ENCODE measurements around the gene LRRFIP1.

The LRRFIP1 gene

DNA sequence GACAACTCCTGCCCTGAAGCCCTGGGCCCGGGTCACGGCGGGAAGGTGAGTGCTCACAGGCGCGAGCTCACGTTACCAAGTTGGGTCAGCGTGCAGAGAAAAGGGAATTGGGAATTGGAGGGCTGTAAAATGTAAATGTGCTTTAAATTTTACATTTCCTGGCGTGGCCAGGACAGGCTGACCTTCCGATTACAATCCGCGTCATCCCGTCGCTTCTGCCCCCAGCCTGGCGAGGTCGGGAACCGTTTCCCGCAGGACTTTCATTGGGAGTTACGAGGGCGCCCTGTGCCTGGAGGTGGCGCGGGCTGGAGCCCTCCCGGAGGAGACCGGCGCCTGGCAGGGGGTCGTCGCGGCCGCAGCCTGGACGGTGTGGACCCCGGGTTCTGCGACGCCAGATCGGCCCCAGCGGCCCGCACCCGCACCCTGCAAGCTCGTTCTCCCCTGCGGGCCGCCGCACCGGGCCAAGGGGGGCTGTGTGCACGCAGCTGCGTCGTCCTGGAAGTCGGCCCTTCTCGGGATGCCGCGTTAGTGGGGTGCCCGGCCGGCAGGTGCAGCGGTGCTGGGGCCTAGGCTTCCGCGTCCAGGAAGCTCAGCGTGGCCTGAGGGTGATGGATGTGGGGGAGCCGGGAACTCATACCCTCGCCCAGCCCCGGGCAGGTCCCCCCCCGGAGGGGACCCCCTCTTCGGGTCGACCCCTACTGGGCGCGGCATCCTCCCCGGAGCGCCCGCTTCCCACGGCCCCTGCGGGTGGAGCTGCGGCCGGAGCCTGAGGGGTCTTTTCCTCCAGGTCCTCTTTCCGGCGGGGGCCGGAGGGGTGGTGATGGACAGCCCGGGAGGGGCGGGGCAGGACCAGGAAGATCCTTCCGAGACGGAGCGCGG lies 63.9 kb downstream of the LRRFIP1 start:
- no peak for DNase-seq

DNA sequence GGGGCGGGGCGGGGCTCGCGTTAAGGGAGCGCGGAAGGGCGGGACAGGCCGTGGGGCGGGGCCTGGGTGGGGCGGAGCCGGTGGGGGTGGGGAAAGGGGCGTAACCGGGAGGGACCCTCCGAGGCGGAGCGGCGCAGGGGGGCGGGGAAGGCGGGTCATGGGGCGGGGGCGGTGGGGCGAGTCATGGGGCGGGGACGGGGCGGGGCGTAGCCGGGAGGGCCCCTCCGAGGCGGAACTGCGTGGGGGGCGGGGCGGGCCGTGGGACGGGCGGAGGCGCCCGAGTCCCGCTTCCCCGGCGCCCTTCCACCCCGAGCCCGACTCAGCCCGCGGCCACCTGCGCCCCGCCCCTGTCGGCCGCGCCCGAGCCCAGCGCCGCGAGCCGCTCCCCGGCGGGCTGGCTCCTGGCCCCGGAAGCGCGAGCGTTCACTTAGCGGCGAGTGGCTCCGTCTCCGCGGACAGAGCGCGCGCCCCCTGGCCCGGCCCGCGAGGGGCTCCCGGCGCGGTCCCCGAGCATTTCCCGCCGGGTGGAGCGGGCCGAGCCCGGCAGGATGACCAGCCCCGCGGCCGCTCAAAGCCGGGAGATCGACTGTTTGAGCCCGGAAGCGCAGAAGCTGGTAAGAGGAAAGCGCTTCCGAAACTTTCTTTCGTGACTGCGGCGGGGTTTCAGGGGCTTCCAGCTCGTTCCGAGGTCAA lies 64.7 kb downstream of the LRRFIP1 start:
- DNase-seq: peak; percentile 75 to 86

DNA sequence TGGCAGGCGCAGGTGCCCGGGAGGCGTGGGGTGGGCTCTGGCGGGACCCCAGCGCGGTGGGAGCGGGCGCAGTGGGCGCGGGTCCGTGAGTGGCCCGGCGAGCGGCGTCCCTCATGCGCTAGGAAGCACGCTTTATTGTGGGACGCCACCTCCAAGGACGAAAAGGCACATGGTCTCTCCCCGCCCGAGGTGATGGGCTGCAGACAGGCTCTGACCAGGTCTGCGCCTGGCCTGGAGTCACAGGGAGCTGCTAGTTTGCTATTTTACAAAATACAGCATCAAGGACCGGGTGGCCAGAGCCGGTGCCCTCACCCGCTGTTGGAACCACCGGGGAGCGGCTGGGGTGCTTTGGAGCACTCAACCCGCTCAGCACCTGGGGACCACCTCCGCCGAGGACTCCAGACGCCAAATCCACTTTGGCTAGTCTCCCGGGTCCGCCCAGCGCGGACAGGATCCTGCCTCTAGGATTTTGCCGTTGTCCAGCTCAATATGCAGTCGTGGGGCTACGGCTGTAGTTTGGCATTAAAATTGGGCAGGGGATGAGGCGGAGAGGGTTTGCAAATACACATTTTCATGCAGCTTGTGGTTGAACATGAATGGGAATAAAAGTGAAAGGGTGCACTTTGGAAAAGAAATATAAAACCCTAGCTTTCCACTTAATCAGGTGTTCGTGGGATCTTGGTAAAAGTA lies 65.4 kb downstream of the LRRFIP1 start:
- DNase-seq: no peak

DNA sequence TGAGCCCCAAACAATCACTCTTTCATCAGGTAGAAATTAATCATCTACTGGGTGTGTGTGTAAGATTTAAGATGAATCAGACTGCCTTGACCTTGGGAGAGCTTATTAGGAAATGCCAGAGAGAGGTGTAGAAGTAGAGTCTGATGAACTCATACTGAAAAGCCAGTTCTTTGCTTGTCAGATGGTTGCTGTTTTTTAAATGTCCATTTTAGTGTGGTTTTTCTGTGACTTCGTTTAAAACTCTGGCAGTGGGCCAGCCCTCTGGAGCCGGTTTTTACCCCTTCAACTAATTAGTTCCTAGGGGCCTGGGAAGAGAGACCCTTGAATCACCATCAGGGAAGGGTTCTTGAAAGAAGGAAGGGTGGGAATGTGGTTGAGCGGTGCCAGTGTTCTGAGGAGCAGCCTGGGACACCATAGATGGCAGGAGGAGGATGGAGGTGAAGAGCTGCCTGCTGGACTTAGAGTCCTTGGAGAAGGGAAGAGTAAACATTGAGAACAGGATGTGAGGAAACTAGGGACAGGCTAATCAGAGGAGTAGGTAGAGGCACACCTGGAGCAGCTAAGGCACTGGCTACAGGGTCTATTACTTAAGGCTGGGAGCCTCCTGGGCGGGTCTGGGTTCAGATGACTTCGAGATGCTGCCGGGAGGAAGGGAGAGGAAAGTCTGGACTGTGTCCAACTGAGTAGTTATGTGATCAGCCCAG lies 66.1 kb downstream of the LRRFIP1 start:
- no peak for DNase-seq

DNA sequence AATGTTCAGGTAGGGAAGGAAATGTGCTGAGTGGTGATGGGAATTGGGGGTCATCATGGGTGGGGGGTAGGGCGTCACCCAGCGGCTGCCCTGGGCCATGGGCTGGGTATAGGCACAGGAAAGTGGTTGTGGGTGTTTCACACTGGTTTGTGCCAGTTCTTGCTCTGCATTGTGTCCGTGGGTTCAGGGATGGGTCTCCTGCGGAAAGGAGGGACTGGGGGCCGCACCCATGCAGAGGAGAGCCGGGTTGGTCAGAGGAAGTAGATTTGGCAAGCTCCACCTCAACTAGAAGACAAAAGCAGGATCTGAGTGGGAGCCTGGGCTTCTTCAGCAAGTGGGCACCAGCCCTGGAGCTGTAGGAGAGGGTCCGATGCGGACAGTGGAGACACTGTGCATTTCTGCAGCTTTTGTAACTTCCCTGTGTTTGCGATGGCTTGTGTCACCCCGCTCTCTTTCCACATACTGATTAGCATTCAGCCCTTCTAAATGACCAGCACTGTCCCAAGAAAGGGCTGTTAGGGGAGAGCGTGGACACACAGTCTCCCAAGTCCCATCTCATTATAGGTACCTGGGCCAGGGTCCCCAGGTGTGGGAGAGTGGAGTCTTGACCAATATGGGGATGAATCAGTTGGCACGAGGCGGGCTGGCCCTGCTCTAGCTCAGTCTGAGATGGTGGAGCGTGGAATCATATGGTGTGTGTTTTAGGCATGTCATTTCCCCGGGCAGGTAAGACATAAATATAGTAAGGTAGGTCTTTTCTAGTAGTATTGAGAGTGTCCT lies 67.2 kb downstream of the LRRFIP1 start:
- no peak for DNase-seq

DNA sequence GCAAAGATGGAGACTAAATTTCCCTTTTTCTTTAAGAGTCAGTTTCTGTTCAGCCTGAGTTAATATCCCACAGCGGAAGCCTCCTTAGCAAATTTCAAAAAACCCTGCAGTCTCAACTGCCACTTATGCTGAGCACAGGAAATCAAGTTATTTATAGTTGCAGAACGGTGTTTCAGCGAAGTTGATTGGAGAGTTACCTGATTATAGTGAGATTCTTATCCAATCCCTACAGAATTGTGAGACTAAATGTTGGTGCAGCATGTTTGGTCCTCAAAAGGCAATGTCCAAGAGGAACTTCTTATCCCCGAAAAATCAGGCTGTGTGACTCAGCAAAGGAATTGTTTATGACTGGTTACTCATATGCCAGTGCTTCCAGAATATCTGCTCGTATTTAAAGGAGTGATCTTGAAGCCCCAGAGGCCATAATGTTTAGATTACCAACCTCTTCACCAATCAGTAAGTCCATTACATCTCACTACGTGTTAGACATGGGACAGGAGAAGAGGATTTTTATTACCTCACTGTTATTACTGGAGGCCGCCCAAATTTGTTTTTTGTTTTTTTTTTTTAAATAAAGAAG lies 67.9 kb downstream of the LRRFIP1 start:
- DNase-seq: no peak

DNA sequence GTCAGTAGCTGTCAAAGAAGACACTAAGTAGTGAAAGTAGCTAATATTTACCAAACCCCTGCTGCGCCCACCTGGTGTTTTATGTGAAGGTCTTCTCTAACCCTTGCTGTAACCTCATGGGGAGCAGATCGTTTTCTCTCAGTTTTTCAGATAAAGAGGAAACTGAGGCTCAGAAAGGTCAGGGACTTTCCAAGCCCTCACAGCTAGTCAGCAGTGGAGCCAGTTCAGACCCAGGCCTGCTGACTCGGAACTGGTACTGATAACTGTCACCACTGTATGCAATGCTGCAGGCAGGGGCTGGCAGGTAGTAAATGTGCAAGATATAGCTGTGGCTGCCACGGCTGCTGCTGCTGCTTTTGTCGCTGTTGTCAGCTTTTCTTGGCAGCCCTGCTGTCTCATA lies 69.1 kb downstream of the LRRFIP1 start:
- no peak for DNase-seq

DNA sequence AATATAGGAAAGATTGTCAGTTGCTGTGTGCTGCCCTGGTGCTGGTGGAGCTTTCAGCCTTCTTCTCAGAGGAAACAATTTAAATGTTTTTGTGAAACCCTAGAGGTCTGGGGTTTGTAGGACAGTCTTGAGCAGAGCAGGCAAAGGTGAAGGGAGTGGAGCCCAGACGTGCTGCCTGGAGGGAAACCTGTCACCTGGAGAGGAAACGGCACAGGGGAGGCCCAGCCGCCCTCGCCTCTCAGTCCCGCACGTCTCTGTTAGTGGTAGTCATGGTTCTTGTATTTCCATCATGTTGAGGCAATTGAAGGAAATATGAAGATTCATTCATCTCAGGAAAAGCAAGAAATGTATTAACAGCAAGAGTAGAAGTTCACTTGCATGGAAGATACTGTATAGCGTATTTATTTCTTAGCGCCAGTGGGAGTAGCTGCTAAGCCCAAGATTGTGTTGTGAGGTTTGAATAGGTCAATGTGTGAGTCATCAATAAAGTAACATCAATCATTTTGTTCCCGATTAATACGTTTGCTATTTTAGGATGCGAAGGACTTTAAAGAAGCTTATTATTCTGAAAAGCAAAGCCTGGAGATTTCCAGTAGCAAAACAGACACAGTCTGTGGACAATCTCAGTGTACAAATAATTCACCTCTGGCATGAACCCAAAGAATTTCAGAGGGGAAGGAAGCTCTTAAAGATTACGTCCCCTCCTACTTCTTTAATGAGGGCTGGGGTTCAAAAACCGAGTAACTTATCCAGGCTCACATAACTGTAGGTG lies 70.4 kb downstream of the LRRFIP1 start:
- DNase-seq: no peak

DNA sequence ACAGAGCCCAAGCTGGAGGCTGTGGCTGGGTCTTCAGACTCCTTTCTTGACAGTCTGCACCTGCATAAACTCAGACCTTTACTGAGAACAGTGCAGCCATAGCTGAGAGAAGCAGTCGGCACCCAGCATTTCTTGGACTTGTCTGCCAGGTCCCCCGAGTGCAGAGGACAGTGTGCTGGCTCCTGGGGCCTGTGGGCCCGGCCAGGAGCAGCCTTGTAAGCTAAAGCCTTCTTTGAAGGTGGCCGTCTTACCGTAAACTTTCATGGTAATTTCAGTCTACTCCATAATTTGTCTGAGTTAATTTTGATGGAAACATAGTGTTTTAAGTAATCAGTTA lies 70.9 kb downstream of the LRRFIP1 start:
- DNase-seq: no peak

DNA sequence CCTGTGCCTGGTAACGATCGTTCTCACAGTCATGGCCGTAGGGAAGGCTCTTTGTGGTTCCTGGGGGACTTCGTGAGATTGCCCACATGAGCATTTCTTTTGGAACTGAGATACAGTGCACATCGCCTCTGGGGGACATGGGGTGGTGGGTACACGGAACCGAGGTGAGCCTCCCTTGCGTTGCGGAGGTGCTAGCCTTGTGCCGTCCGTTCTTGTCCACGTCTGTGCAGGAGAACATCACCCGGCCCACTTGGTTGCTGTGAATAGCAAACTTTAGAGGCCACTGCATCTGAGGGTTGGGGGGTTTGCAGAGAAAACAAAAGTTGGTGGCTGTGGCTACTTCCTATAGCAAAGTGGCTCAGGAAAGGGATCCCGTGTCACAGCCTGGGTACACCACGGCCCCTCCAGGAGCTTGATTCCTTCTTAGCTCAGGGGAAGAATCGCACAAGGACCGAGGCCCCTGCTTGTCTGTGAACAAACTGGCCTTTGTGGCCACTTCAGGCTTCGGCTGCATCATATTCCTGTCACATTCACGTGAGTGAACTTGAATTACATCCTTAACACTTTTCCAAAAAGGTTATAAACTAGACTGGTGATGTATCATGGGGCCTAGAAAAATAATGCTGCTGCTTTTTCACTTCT lies 72.6 kb downstream of the LRRFIP1 start:
- DNase-seq: no peak

DNA sequence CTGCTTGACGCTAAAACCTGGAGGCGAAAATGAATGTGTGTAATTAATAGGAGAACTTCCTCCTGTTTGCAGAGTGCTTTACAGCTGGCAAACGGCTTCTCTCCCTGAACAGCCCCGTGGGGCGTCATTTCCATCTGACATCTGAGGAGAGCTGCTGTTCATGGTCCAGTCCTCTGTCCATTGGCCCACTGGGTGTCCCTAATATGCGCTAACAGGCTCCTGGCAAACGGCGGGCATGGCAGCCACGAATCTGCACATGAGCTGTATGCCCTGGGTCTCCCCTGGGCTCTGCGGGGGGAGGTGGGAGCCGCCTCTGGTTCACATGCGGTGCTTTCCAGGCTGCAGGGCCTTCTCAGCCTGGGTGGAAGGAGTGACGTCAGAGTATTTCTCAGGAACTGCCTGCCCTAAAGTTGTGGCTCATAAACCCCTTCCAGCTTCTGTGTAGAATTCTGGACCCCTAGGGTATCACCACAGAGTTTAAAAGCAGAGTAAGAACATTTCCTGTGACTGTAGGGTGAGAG lies 73.2 kb downstream of the LRRFIP1 start:
- no peak for DNase-seq

DNA sequence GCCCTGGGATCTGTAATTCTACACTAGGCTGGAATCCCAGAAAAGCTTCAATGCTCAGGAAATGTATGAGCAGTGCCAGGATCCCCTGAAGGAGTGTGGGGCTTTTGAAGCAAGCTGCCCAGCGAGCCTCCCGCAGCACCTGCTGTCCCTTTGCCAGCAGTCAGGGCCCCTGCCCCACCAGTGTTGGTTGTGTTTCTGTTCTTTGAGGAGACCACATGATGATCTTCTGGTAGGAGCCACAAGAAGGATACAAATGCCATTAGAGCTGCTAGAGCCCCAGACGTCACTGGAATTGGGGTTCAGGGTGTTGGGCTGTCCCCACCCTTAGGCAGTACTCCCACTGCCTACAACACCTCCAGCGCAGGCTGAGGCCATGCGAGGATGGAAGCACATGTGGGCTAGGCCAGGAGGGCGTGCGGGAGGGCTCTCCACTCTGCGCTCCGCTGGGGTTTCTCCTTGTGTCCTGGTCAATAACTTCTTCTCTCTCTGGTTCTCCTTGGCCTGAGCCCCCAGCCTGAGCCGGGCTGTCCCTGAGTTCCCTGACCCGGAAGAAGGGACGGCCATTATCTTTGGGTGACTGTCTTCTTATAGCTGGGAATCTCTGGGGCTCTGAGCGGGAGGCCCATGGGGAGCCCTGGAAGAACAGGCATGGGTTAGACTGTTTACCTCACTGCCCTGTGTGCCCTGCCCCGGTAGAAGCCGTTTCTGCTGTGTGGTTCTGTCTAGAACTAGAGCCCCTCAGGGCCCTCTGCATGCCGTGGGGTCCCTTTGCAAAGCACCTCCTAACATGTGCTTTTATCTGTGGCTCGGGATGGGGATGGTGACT lies 73.9 kb downstream of the LRRFIP1 start:
- DNase-seq: no peak

DNA sequence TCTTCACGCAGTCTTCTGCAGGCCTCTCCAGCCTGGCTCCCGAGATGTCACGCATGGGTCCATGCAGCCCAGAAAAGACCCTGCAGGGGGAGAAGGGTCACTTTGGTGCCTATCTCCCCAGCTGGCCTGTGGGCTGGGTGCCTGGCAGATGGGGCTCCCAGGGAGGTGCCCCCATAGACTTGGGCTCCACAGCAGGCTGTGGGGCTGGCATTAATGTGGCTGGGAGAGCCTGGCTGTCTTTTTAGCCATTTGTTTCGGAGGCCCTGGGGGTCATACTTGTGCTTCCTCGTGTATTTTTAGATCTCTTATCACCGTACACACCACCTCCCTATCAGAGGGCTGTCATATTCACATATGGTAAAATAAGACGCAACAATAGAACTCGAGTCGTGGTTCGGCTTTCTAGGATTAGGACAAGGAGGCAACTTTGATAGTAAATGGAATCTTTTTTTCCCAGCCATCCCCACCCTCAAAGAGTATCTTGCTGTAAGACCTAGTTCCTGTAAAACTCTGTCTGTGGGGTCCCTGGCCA lies 74.5 kb downstream of the LRRFIP1 start:
- no peak for DNase-seq

DNA sequence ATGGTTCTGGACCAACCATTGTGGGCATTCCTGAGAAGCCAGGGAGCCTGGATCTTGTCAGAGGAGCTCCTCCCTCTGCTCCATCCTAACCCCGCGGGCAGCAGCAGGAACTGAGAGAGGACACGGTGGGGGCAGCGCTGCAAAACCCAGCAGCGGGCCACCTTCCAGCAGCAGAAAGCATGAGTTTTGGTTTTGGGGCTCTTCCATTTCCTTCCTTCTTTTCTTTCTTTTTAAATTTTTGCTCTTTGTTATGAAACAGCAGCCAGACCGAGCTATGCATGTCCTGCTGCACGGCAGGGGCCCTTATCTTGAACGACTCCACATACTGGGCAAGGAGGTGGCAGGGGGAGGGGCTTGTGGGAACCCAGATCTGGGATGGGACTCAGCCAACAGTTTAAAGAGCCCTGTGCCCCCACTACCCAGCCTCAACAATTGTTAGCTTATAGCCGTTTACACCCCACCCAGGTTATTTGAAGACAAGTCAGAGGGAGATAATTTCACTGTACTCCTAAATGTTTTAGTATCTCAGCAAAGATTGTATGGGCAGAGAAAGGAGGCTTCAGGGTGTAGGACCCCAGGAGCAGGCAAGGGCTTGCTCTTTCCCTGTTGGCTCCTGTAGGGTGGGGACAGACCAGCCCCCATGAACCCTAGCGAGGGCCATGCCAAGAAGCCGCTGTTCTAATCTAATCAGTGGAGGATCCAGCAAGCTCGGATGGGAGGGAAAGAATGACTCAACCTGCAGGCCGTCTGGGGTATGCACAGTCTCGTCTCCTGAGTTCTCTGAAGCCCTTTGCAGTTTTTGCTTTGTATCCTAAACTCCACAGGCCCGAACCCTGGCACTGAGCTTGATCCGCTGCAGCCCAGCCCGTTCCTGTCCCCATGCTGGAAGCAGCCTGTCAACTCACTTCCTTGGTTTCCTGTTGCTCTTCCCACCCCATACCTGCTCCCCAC lies 75.3 kb downstream of the LRRFIP1 start:
- no peak for DNase-seq

DNA sequence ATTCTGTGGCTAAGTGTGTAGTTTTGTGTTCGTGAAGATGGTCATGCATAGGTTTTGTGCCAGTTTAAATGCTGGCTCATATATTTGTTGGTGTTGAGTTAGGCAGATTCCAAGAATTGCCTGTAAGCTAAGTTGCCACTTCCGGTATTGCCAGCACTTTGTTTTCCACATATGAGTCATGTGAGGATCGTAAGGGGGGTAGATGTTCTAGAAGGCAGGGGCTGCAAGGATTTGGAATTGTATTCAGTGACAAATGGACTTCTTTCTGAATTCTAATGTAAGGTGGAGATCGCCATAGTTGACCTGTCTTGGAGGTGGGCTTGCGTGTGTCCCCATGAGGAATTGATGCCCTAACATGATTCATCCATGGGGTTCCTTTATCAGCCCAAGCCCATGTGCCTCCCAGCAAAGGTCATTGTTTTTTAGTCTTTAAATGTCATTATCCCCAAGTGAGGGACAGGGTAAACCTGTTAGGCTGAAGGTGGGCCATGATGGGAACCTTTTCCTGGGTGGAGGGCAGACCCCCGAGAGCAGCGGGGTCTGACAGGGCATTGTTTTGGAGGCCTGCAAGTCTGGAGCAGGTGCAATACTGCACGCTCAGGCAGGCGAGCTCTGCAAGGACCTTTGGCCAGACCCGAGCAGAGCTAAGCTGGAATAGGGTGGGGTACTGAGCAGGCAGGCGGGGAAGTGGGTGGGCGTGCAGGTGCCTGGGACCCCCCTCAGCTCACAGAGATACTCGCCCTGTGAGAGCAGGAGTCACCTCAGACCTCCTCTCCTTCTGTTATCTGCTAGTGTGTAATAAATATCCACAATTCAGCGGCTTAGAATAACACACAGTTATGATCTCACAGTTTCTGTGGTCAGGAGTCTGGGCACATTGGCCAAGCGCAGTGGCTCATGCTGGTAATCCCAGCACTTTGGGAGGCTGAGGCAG lies 77.4 kb downstream of the LRRFIP1 start:
- no peak for DNase-seq

DNA sequence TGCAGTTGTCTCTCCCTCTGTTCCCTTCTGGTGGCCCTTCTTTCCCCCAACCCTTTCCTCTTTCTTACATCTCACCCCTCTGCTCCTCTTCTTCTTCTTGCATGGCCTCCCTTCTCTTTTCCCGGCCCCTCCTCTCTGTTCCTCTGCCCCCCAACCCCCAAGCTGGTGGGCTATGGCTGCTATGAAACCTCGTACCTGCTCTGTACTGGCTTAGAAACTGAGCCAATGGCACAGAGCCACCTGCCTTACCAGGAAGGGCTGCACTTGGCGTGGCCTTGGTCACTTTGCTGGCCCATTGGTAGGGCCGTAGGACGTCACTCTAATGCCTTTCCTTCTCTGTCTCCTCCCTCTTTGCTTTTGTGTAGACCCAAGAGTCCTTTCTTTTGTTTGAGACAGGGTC lies 78.9 kb downstream of the LRRFIP1 start:
- DNase-seq: no peak

DNA sequence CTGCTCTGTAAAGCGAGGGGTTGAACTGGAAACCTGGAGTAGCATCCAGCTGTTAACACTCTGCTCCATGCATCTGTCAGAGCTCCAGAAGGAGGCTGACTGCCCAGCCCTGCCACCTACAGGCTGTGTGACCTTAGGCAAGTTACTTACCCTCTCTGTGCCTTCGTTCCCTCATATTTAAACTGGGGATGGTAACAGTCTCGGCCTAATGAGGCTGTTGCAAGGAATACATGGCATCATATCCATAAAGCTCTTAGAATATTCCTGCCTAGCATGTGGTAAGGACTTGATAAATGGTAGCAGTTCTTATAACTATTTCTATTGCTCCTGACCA lies 80.6 kb downstream of the LRRFIP1 start:
- no peak for DNase-seq

Data from NCI-H1930 (cell line).